GM06990 (cell line): ENCODE results near the gene CENPF.
"Not testable (repeated sequence)": the region's sequence is repeated elsewhere in the genome, so short reads cannot be mapped to it uniquely, and the experiment has no call there.

ENCODE experiments used
- DNase-seq: peaks from one replicate; pipeline ENCODE4 v3.0.0-alpha.2; 2011; ENCODE audit not compliant: insufficient read length; ENCODE audit errors: extremely low read depth
- H3K27me3 ChIP-seq: replicated peaks from 2 replicates; pipeline ENCODE4 v1.6.0; 2011; ENCODE audit warnings: low read length; ENCODE audit not compliant: control insufficient read depth, insufficient read depth
- H3K36me3 ChIP-seq: 2 replicates; pipeline ENCODE4 v1.5.1; 2011; ENCODE audit warnings: low read length; ENCODE audit not compliant: control insufficient read depth, insufficient read depth
- H3K4me3 ChIP-seq: replicated peaks from 2 replicates; pipeline ENCODE4 v1.5.1; 2011; ENCODE audit warnings: low read depth, mild to moderate bottlenecking, control low read depth, low read length
- TF ChIP-seq, protein P1 (sequence below): IDR thresholded peaks from 2 replicates; pipeline ENCODE4 v1.5.1; 2011; ENCODE audit warnings: low read length, control low read depth, mild to moderate bottlenecking, inconsistent platforms; ENCODE audit not compliant: insufficient read depth, poor library complexity, severe bottlenecking

Gene CENPF

DNA sequence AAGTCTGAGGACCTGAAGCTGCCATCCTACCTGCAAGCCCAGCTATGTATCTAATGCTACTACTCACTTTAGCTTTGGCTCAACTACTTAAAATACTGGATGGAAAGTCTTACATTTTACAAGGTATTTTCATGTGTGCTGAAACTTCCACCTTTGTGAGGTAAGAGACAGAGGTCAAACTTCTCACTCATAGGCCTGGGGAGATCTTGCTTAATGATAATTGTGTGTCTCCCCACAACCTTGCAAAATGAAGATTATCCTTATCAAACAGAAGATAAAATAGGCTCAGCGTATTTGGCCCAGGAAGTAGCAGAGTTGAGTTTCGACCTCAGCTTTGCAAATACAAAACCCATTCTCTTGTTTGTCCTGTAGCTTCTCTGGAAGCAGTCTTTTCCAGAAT, 63.7 kb downstream of the CENPF start:
- Histone ChIP-seq H3K36me3 (peaks cover 4% of the 10 kb centered on the region), H3K27me3 (no peaks in the 10 kb centered on the region), H3K4me3 (no peak overlapping the region)
- TF ChIP-seq, protein P1, sequence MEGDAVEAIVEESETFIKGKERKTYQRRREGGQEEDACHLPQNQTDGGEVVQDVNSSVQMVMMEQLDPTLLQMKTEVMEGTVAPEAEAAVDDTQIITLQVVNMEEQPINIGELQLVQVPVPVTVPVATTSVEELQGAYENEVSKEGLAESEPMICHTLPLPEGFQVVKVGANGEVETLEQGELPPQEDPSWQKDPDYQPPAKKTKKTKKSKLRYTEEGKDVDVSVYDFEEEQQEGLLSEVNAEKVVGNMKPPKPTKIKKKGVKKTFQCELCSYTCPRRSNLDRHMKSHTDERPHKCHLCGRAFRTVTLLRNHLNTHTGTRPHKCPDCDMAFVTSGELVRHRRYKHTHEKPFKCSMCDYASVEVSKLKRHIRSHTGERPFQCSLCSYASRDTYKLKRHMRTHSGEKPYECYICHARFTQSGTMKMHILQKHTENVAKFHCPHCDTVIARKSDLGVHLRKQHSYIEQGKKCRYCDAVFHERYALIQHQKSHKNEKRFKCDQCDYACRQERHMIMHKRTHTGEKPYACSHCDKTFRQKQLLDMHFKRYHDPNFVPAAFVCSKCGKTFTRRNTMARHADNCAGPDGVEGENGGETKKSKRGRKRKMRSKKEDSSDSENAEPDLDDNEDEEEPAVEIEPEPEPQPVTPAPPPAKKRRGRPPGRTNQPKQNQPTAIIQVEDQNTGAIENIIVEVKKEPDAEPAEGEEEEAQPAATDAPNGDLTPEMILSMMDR, result no peak
- no peak for DNase-seq

DNA sequence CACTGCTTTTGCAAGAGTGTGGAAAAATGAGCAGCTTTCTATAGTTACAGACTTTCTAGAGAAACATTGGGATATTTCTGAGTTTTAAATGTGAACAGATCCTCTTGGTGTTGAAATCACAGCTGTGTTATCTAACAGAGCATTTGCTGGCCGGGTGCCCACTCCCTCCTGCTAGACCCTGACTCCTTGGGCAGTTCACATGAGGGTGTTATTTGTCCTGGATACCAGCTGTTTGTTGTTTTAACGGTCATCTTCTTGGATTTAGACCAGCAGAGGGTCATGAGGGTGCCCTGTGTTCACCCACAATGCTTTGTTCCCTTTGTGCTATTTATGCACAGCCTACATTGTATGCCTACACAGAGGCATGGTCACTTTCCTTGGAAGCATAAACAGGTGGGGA, 67.1 kb downstream of the CENPF start:
- no peaks in the 10 kb centered on the region for H3K27me3 ChIP-seq
- no peak overlapping the region for H3K4me3 ChIP-seq
- TF ChIP-seq, protein P1, result no peak
- H3K36me3 ChIP-seq, result peaks cover 3% of the 10 kb centered on the region; the same call in 1 of the 2 replicates
- no peak for DNase-seq

DNA sequence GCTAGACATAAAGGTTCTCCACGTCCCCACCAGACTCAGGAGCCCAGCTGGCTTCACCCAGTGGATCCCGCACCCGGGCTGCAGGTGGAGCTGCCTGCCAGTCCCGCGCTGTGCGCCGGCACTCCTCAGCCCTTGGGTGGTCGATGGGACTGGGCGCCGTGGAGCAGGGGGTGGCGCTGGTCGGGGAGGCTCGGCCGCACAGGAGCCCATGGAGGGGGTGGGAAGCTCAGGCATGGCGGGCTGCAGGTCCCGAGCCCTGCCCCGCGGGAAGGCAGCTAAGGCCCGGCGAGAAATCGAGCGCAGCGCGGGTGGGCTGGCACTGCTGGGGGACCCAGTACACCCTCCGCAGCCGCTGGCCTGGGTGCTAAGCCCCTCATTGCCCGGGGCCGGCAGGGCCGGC, 70.0 kb downstream of the CENPF start:
- not testable (repeated sequence) for H3K4me3 ChIP-seq, H3K36me3 ChIP-seq, H3K27me3 ChIP-seq, DNase-seq

DNA sequence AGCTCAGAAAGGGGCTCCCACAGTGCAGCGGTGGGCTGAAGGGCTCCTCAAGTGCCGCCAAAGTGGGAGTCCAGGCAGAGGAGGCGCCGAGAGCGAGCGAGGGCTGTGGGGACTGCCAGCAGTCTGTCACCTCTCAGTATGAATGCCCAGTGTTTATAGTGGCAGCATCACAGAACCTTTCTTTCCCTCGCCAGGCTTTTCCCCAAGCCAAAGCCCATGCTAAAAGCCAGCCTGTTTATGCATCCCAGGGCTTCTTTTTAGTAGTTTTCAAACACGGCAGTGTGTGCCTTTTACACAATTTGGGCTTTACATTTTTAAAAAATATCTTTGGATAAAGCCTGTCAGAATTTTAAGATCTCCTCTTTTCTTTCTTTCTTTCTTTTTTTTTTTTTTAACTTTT, 70.6 kb downstream of the CENPF start:
- Histone ChIP-seq H3K27me3 (no peaks in the 10 kb centered on the region), H3K4me3 (no peak overlapping the region), H3K36me3 (no peaks in the 10 kb centered on the region)
- DNase-seq, result no peak
- TF ChIP-seq, protein P1, result no peak

DNA sequence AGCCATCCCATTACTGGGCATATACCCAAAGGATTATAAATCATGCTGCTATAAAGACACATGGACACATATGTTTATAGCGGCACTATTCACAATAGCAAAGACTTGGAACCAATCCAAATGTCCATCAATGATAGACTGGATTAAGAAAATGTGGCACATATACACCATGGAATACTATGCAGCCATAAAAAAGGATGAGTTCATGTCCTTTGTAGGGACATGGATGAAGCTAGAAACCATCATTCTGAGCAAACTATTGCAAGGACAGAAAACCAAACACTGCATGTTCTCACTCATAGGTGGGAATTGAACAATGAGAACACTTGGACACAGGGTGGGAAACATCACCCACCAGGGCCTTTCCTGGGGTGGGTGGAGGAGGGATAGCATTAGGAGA, 72.5 kb downstream of the CENPF start:
- not testable (repeated sequence) for H3K27me3 ChIP-seq, H3K4me3 ChIP-seq, H3K36me3 ChIP-seq, DNase-seq

DNA sequence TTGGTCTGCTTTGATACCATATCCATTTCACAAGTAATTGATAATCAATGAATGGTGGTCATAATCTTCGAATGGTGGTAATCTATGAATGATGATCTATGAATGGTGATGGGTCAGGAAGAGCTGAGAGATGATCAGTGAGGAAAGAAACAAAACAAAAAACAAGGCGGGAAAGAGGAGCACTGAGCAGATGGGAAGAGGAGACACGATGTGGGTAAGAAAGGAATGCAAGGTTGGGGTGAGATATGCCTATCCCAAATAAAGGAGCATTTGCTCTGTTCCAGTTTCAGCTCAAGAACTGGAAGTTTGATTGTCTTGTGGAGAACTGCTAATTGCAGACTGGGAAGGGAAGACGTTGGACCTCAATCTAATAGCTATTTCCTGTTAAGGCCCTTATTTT, 73.8 kb downstream of the CENPF start:
- Histone ChIP-seq H3K27me3 (no peaks in the 10 kb centered on the region), H3K36me3 (no peaks in the 10 kb centered on the region), H3K4me3 (no peak overlapping the region)
- TF ChIP-seq, protein P1, result no peak
- DNase-seq, result no peak

DNA sequence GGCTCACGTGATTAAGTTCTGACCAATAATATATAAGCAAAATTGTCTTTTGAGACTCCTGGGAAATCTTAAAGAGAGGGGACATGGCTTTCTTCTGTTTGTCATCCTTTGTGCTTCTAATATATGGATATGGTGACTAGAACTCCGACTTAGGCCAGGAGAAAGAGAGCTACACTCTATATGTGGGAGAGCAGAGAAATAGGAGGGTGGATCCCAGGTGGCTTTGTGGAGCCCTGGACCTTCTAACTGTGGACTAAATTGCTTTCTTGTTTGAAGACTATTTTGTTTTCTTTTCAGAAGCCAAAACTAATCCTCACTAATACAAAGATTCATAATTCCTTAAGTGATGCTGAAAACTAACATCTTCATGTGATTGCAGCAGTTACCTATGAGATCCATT, 75.0 kb downstream of the CENPF start:
- Histone ChIP-seq H3K27me3 (no peaks in the 10 kb centered on the region), H3K36me3 (no peaks in the 10 kb centered on the region), H3K4me3 (no peak overlapping the region)
- TF ChIP-seq, protein P1, result no peak
- no peak for DNase-seq
